RWPE2 (cell line): Measurements from ENCODE around the gene TTC21A.

Source experiments
- ATAC-seq: fragments of 200-7000 bp; cut with Tn5 transposase; 3 replicates; pipeline ENCODE4 v1.9.1; 2021; ENCODE audit warnings: low read depth
- DNase-seq: peaks from one replicate; pipeline ENCODE4 v3.0.0-alpha.2; 2020; ENCODE audit warnings: low spot score
- H3K27ac ChIP-seq: fragments of 450-650 bp; 2 replicates; pipeline ENCODE4 v1.5.1; 2017; ENCODE audit warnings: mild to moderate bottlenecking; ENCODE audit not compliant: poor library complexity, severe bottlenecking
- H3K27me3 ChIP-seq: fragments of 250-450 bp; sonication (Bioruptor Pico); 2 replicates; pipeline ENCODE4 v1.5.1; 2021; ENCODE audit warnings: mild to moderate bottlenecking, moderate library complexity; ENCODE audit not compliant: insufficient read depth, poor library complexity, severe bottlenecking
- H3K36me3 ChIP-seq: fragments of 250-450 bp; sonication (Bioruptor Pico); 2 replicates; pipeline ENCODE4 v1.5.1; 2020; ENCODE audit warnings: low read depth, mild to moderate bottlenecking, moderate library complexity
- H3K4me1 ChIP-seq: fragments of 250-450 bp; sonication (Bioruptor Pico); 2 replicates; pipeline ENCODE4 v1.5.1; 2021; ENCODE audit warnings: mild to moderate bottlenecking, moderate library complexity; ENCODE audit not compliant: insufficient read depth, poor library complexity, severe bottlenecking
- H3K4me3 ChIP-seq: fragments of 250-450 bp; sonication (Bioruptor Pico); 2 replicates; pipeline ENCODE4 v1.5.1; 2021; ENCODE audit warnings: mild to moderate bottlenecking, moderate library complexity; ENCODE audit not compliant: severe bottlenecking
- H3K9me3 ChIP-seq: fragments of 250-450 bp; sonication (Bioruptor Pico); 2 replicates; pipeline ENCODE4 v1.5.1; 2021; ENCODE audit warnings: mild to moderate bottlenecking, moderate library complexity; ENCODE audit not compliant: severe bottlenecking
- TF ChIP-seq, protein P1 (sequence below): fragments of 450-650 bp; IDR thresholded peaks from one replicate; pipeline ENCODE4 v1.5.1; 2017; ENCODE audit warnings: mild to moderate bottlenecking, moderate library complexity; ENCODE audit not compliant: poor library complexity, severe bottlenecking

The TTC21A gene

DNA sequence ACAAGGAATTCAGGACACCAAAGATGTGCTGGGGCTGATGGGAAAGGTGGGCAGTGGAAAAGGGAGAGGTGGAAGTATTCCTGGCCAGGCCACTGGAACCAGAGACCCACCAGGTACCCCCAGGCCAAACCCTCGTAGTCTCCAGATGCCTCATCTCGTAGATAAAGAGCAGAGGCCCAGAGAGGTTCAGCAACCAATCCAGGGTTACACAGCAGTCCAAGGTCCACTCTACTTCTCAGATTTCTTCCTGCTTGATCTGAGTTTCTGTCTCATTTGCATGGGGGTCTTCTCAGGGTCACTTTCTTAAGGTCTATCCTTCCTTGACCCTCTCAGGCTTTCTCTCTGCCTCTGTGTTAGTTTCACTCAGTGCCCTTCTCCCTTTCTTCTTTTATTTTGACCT is 5.1 kb downstream of the TTC21A start:
- TF ChIP-seq, protein P1, sequence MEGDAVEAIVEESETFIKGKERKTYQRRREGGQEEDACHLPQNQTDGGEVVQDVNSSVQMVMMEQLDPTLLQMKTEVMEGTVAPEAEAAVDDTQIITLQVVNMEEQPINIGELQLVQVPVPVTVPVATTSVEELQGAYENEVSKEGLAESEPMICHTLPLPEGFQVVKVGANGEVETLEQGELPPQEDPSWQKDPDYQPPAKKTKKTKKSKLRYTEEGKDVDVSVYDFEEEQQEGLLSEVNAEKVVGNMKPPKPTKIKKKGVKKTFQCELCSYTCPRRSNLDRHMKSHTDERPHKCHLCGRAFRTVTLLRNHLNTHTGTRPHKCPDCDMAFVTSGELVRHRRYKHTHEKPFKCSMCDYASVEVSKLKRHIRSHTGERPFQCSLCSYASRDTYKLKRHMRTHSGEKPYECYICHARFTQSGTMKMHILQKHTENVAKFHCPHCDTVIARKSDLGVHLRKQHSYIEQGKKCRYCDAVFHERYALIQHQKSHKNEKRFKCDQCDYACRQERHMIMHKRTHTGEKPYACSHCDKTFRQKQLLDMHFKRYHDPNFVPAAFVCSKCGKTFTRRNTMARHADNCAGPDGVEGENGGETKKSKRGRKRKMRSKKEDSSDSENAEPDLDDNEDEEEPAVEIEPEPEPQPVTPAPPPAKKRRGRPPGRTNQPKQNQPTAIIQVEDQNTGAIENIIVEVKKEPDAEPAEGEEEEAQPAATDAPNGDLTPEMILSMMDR, result no peak

DNA sequence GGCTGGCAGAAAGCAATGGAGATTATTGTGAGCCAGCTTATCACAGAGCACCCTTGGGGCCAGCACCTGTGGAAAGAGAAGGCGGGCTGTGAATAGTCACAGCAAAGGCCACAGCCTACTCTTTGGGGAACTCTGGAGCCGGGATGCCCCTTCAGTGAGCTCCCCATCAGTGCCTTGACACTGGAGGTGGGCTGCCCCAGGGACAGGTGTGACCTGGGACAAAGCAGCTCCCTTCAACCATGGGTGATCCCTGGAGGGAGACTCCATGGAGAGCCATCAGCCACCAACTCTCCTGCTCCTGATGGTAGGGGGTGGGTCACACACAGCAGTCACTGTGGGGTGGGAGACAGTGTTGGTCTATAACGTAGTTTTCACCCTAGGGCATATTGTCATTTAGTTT is 5.8 kb downstream of the TTC21A start:
- peaks cover 3% of the 10 kb centered on the region for H3K4me1 ChIP-seq
- ATAC-seq (no peak), DNase-seq (no peak)
- no peaks in the 10 kb centered on the region for H3K27me3 ChIP-seq
- no peak overlapping the region for H3K4me3 ChIP-seq
- H3K27ac ChIP-seq, result no peak overlapping the region
- no peaks in the 10 kb centered on the region for H3K9me3 ChIP-seq
- H3K36me3 ChIP-seq, result no peaks in the 10 kb centered on the region
- TF ChIP-seq, protein P1, result no peak

More for the DNA sequence above, 5.1 kb downstream of the TTC21A start:
- H3K9me3 ChIP-seq, result no peaks in the 10 kb centered on the region
- peaks cover 6% of the 10 kb centered on the region for H3K4me1 ChIP-seq
- DNase-seq (no peak), ATAC-seq (no peak)
- no peaks in the 10 kb centered on the region for H3K27me3 ChIP-seq
- H3K36me3 ChIP-seq, result no peaks in the 10 kb centered on the region
- no peak overlapping the region for H3K4me3 ChIP-seq
- no peak overlapping the region for H3K27ac ChIP-seq

DNA sequence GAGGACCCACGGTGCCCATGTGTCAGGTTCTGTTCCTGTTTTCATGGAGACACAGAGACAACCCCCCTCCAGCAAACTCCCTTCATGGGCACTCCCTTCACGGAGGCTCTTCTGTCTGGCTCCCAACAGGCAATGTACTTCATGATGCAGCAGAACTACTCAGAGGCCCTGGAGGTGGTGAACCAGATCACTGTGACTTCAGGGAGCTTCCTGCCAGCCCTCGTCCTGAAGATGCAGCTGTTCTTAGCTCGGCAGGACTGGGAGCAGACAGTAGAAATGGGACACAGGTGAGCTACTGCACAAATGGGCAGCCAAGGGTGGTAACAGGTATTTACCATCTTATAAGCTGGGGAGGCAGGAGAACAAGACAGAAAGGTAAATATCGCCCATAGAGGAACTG is 7.0 kb downstream of the TTC21A start:
- H3K27ac ChIP-seq, result no peak overlapping the region
- no peak for ATAC-seq
- H3K9me3 ChIP-seq, result no peaks in the 10 kb centered on the region
- no peaks in the 10 kb centered on the region for H3K4me1 ChIP-seq
- no peak for DNase-seq
- TF ChIP-seq, protein P1, result no peak
- H3K36me3 ChIP-seq, result no peaks in the 10 kb centered on the region
- no peaks in the 10 kb centered on the region for H3K27me3 ChIP-seq
- no peak overlapping the region for H3K4me3 ChIP-seq

DNA sequence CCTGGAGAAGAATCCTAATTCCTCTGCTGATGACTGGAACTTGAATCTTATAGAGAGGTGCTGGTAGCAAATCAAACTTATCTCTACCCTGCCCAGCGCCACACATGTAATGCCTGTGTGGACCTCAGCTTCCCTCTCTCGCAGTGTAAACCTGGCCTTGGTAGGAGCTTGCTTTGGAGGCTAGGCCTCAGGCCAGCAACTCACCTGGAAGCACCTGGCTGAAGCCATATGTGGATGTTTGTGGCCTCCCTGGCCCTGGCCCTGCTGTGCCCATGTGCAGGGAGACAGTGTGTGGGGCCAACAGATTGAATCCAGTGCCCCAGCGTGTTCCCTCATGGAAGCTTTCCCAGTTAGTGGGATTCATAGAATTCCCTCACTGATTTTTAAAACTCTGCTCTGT is 8.4 kb downstream of the TTC21A start:
- Histone ChIP-seq H3K4me3 (no peak overlapping the region), H3K27me3 (no peaks in the 10 kb centered on the region), H3K27ac (no peak overlapping the region), H3K4me1 (no peaks in the 10 kb centered on the region), H3K9me3 (no peaks in the 10 kb centered on the region), H3K36me3 (no peaks in the 10 kb centered on the region)
- ATAC-seq (no peak), DNase-seq (no peak)
- TF ChIP-seq, protein P1, result no peak

DNA sequence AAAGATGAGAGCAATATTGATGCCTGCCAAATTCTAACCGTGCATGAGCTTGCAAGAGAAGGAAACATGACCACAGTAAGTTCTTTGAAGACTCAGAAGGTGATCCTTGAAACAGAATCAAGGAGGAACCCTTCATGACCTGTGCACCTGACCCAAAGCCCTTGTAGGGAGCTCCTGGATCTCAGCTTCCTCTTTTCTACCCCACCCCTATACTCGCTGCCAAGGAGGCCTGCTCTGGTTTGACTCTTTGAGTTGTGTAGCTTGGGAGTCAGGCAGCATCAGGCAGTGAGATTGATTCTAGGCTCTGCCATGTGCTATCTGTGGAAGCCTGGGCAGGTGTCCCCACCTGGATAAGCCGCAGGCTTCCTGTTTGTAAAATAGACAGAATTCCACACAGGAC is 10.6 kb downstream of the TTC21A start:
- Histone ChIP-seq H3K36me3 (no peaks in the 10 kb centered on the region), H3K4me3 (no peak overlapping the region)
- no peak for ATAC-seq

More for the DNA sequence above, 10.6 kb downstream of the TTC21A start:
- no peak overlapping the region for H3K27ac ChIP-seq
- no peak for DNase-seq
- TF ChIP-seq, protein P1, result no peak
- H3K9me3 ChIP-seq, result no peaks in the 10 kb centered on the region
- H3K27me3 ChIP-seq, result no peaks in the 10 kb centered on the region
- H3K4me1 ChIP-seq, result no peaks in the 10 kb centered on the region
